Neural progenitor cell (in vitro differentiated cells): ENCODE measurements around the gene PKNOX2.

Source experiments
- EZH2 ChIP-seq: fragments of 200-600 bp; sonication (generic); IDR thresholded peaks from 2 replicates; pipeline ENCODE4 v1.6.1; 2017; ENCODE audit warnings: antibody characterized with exemption, mild to moderate bottlenecking, moderate library complexity
- EZH2phosphoT487 ChIP-seq: fragments of 200-600 bp; sonication (generic); IDR thresholded peaks from 2 replicates; pipeline ENCODE4 v1.6.1; 2017; ENCODE audit warnings: antibody characterized with exemption
- TF ChIP-seq, protein P1 (sequence below): fragments of 200-600 bp; sonication (generic); IDR thresholded peaks from 2 replicates; pipeline ENCODE4 v1.5.1; 2017; ENCODE audit warnings: antibody characterized with exemption, mild to moderate bottlenecking

DNA sequence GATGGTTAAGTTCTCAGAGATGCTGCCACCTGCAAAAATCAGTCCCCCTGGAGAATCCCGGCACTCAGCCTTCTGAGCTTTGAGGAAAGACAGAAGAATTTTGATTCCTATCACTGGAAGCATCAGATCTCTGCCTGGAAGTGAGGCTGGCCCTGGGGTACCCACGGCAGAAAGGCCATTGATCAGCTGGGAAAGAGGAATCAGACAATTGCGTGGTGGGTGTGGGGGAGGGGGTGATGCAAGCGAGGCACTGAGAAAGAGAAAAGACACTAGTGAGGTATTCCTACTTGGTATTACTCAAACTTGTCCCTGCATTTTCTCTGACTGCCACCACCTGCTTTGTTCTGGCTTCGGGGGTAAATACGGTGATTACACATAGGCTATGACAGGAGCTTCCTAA lies 235.4 kb downstream of the PKNOX2 start:
- TF ChIP-seq, protein P1, sequence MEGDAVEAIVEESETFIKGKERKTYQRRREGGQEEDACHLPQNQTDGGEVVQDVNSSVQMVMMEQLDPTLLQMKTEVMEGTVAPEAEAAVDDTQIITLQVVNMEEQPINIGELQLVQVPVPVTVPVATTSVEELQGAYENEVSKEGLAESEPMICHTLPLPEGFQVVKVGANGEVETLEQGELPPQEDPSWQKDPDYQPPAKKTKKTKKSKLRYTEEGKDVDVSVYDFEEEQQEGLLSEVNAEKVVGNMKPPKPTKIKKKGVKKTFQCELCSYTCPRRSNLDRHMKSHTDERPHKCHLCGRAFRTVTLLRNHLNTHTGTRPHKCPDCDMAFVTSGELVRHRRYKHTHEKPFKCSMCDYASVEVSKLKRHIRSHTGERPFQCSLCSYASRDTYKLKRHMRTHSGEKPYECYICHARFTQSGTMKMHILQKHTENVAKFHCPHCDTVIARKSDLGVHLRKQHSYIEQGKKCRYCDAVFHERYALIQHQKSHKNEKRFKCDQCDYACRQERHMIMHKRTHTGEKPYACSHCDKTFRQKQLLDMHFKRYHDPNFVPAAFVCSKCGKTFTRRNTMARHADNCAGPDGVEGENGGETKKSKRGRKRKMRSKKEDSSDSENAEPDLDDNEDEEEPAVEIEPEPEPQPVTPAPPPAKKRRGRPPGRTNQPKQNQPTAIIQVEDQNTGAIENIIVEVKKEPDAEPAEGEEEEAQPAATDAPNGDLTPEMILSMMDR: no peak
- TF ChIP-seq EZH2 (no peak), EZH2phosphoT487 (no peak)
